Type B pancreatic cell (in vitro differentiated cells): ENCODE results near the gene IL20RB. TPM values are rescaled to one million over a fixed set of nuclear protein-coding genes. Genes with fewer than 3 reads are reported as not detected.
A peak's percentile ranks its signal among the peaks of the same experiment; 100 is the strongest.

Source experiments
- DNase-seq: peaks from one replicate; pipeline ENCODE4 v3.0.0; 2021; ENCODE audit warnings: mixed read lengths; ENCODE audit not compliant: unreplicated experiment; ENCODE audit errors: extremely low spot score
- H3K27ac Mint-ChIP-seq: 2 replicates; pipeline ENCODE4 v1.8.0; 2021; ENCODE audit warnings: mild to moderate bottlenecking, mixed read lengths
- H3K27me3 Mint-ChIP-seq: 2 replicates; pipeline ENCODE4 v1.8.0; 2021; ENCODE audit warnings: mixed read lengths
- H3K36me3 Mint-ChIP-seq: 2 replicates; pipeline ENCODE4 v1.8.0; 2021; ENCODE audit warnings: mixed read lengths
- H3K4me1 Mint-ChIP-seq: one replicate; pipeline ENCODE4 v1.8.0; 2021; ENCODE audit warnings: mixed read lengths; ENCODE audit not compliant: unreplicated experiment
- H3K4me3 Mint-ChIP-seq: 2 replicates; pipeline ENCODE4 v1.8.0; 2021; ENCODE audit warnings: mild to moderate bottlenecking, mixed read lengths
- H3K9me3 Mint-ChIP-seq: 2 replicates; pipeline ENCODE4 v1.8.0; 2021; ENCODE audit warnings: mixed read lengths
- total RNA-seq: library from RNA; stranded (reverse); gene quantifications from 2 replicates; pipeline ENCODE4 v1.2.1, GENCODE V29; 2021; ENCODE audit warnings: low replicate concordance
- TF ChIP-seq, protein P1 (sequence below): fragments of 200-600 bp; sonication (generic); conservative IDR thresholded peaks from 2 replicates; pipeline ENCODE4 v1.5.0; 2021; ENCODE audit warnings: antibody characterized with exemption, mild to moderate bottlenecking

Gene IL20RB
- total RNA-seq, 1 donor from 2014 or later = 0.56 TPM

DNA sequence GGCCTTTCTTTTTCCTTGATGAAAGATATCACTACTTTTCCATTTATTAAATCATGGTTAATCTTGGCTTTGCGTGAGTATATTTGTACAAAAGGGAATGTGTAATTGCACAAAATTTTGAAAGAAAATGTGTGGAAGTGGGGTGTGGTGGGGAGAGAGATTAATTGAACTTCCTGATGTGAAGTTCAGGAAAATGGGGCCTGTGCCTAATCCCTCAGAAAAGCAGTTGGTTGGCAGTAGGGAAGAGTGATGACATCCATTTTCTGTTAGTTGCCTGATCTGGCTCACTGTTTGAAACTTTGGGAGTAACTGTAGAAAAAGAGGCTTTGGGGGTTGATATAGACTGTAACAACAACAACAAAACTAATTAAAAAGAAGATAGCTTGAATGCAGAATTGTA is 10.8 kb upstream of the IL20RB start:
- Mint-ChIP-seq H3K27ac (no peak overlapping the region), H3K4me1 (peaks cover 8% of the 10 kb centered on the region), H3K36me3 (peaks cover 18% of the 10 kb centered on the region), H3K27me3 (no peaks in the 10 kb centered on the region), H3K9me3 (no peaks in the 10 kb centered on the region), H3K4me3 (no peak overlapping the region)
- TF ChIP-seq, protein P1, sequence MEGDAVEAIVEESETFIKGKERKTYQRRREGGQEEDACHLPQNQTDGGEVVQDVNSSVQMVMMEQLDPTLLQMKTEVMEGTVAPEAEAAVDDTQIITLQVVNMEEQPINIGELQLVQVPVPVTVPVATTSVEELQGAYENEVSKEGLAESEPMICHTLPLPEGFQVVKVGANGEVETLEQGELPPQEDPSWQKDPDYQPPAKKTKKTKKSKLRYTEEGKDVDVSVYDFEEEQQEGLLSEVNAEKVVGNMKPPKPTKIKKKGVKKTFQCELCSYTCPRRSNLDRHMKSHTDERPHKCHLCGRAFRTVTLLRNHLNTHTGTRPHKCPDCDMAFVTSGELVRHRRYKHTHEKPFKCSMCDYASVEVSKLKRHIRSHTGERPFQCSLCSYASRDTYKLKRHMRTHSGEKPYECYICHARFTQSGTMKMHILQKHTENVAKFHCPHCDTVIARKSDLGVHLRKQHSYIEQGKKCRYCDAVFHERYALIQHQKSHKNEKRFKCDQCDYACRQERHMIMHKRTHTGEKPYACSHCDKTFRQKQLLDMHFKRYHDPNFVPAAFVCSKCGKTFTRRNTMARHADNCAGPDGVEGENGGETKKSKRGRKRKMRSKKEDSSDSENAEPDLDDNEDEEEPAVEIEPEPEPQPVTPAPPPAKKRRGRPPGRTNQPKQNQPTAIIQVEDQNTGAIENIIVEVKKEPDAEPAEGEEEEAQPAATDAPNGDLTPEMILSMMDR = no peak
- DNase-seq = no peak

DNA sequence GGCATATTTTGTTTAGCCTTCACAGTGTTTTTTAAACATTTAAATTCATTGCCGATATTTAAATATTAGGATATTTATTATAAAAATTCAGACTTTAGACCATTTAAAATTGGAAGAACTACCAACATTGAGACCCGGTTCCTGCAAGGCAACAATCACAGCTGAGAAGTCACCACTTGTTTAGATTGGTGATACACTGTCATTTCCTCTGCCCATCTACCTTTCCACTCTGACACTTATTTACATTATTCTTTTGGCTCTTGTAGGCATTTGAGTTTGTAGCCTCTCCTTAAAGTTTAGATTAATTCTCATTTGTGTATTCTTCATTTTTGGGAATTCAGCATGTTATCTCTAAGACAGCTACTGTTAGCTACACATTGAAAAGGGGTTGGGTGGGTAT is 10.3 kb upstream of the IL20RB start:
- no peak overlapping the region for H3K27ac Mint-ChIP-seq
- H3K36me3 Mint-ChIP-seq = peaks cover 18% of the 10 kb centered on the region
- no peaks in the 10 kb centered on the region for H3K9me3 Mint-ChIP-seq
- no peak overlapping the region for H3K4me3 Mint-ChIP-seq
- peaks cover 7% of the 10 kb centered on the region for H3K4me1 Mint-ChIP-seq
- no peak for DNase-seq
- TF ChIP-seq, protein P1 = no peak
- no peaks in the 10 kb centered on the region for H3K27me3 Mint-ChIP-seq

DNA sequence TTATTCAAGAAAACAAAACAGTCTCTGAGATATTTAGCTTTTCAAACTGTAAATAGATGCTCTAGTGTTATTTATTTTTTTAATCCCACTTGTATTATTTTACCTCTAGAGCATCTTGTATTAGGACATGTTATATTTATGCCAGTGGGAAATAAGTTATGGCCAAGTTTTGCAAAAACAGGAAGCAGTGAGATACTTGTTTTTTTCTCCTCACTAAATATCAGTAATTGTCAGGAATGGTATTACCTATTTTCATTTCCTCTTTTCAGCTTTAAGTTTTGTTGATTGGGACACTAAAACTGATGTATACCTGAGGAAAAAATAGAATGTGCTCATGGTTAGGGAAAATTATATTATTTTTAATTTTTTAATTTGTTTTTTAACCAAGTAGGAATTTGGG is 8.6 kb upstream of the IL20RB start:
- Mint-ChIP-seq H3K27ac (no peak overlapping the region), H3K4me1 (no peaks in the 10 kb centered on the region), H3K27me3 (no peaks in the 10 kb centered on the region), H3K9me3 (no peaks in the 10 kb centered on the region), H3K36me3 (peaks cover 12% of the 10 kb centered on the region), H3K4me3 (no peak overlapping the region)
- TF ChIP-seq, protein P1 = no peak
- DNase-seq = no peak

DNA sequence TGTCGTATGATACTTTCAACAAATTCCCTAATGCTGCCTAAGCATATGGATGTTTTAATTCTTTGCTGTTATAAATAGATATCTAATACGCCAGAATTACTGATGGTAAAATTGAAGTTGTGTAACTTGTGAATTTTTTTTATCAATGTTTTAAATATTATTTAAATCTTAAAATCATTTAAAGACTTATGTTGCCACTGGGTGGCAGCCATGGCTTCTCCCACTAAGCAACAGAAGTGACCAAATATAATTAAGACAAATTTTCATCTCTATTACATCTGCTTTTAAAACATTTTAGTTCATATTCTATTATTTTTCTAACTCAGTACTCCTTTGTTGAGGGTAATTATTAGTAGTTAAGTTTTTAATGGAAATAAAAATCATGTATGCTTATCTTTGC is 8.1 kb upstream of the IL20RB start:
- Mint-ChIP-seq H3K4me1 (peaks cover under 1% of the 10 kb centered on the region), H3K4me3 (no peak overlapping the region), H3K9me3 (no peaks in the 10 kb centered on the region), H3K27me3 (no peaks in the 10 kb centered on the region), H3K36me3 (peaks cover 12% of the 10 kb centered on the region), H3K27ac (no peak overlapping the region)
- TF ChIP-seq, protein P1 = peak; percentile 32
- DNase-seq = no peak

- Mint-ChIP-seq H3K9me3 (no peaks in the 10 kb centered on the region), H3K36me3 (peaks cover 9% of the 10 kb centered on the region), H3K27ac (no peak overlapping the region), H3K27me3 (no peaks in the 10 kb centered on the region), H3K4me3 (no peak overlapping the region), H3K4me1 (peaks cover 10% of the 10 kb centered on the region)
- TF ChIP-seq, protein P1 = no peak
- no peak for DNase-seq
Measured at GRCh38 chr3:136950623-136951022, 7.2 kb upstream of the IL20RB start.

- TF ChIP-seq, protein P1 = no peak
- no peak overlapping the region for H3K27ac Mint-ChIP-seq
Measured at GRCh38 chr3:136952292-136952691, 5.5 kb upstream of the IL20RB start.

More at GRCh38 chr3:136952292-136952691, 5.5 kb upstream of the IL20RB start:
- DNase-seq = no peak
- no peaks in the 10 kb centered on the region for H3K36me3 Mint-ChIP-seq
- peaks cover 16% of the 10 kb centered on the region for H3K4me1 Mint-ChIP-seq
- no peaks in the 10 kb centered on the region for H3K9me3 Mint-ChIP-seq
- no peaks in the 10 kb centered on the region for H3K27me3 Mint-ChIP-seq
- no peak overlapping the region for H3K4me3 Mint-ChIP-seq
